Spleen (tissue), 11 donors: ENCODE measurements around the gene CFD. TPM values are rescaled to one million over a fixed set of nuclear protein-coding genes. Genes with fewer than 3 reads are reported as not detected.

Experiments
- DNase-seq: peaks from one replicate; pipeline ENCODE4 v3.0.0-alpha.2; 2020
- H3K27ac ChIP-seq, 8 donors: fragments of 200-600 bp; sonication (generic) in 7 of 8; 1 replicate in 4 of 8; 2 replicates in 4 of 8; pipeline versions ENCODE4 v1.5.0 to v1.8.0; 2016 to 2021; ENCODE audit warnings: inconsistent platforms in 4 of 8, mild to moderate bottlenecking in 4 of 8, moderate library complexity in 1 of 8
- H3K27me3 ChIP-seq, 7 donors: fragments of 200-600 bp; sonication (generic) in 6 of 7; replicated peaks in 1 of 7; 1 replicate in 4 of 7; 2 replicates in 3 of 7; pipeline versions ENCODE4 v1.5.0 to v1.8.0; 2016 to 2021; ENCODE audit warnings: inconsistent platforms in 3 of 7, mild to moderate bottlenecking in 1 of 7
- H3K36me3 ChIP-seq, 6 donors: fragments of 200-600 bp; sonication (generic) in 5 of 6; 1 replicate in 4 of 6; 2 replicates in 2 of 6; pipeline versions ENCODE4 v1.5.0 to v1.8.0; 2016 to 2021; ENCODE audit warnings: inconsistent platforms in 2 of 6
- H3K4me1 ChIP-seq, 6 donors: fragments of 200-600 bp; sonication (generic) in 5 of 6; 1 replicate in 3 of 6; 2 replicates in 3 of 6; pipeline versions ENCODE4 v1.5.0 to v1.8.0; 2016 to 2021; ENCODE audit warnings: inconsistent platforms in 3 of 6
- H3K4me3 ChIP-seq, 8 donors: fragments of 200-600 bp; sonication (generic) in 7 of 8; 1 replicate in 4 of 8; 2 replicates in 4 of 8; pipeline versions ENCODE4 v1.5.0 to v1.8.0; 2016 to 2021; ENCODE audit warnings: inconsistent platforms in 4 of 8, mild to moderate bottlenecking in 4 of 8, moderate library complexity in 2 of 8
- H3K9me3 ChIP-seq, 8 donors: fragments of 200-600 bp; sonication (generic) in 7 of 8; 1 replicate in 4 of 8; 2 replicates in 4 of 8; pipeline versions ENCODE4 v1.5.0 to v1.8.0; 2016 to 2021; ENCODE audit warnings: inconsistent platforms in 4 of 8
- CTCF ChIP-seq, 11 experiments: fragments of 200-600 bp in 7 of 11; fragments of 450-650 bp in 4 of 11; sonication (generic) in 4 of 11; IDR thresholded peaks in 8 of 11; conservative IDR thresholded peaks in 3 of 11; 1 replicate in 7 of 11; 2 replicates in 4 of 11; pipeline versions ENCODE4 v1.4.0 to v1.8.0; 2016 to 2021; ENCODE audit warnings: antibody characterized with exemption in 11 of 11, inconsistent platforms in 4 of 11, mild to moderate bottlenecking in 1 of 11
- POLR2A ChIP-seq, 3 donors: fragments of 450-650 bp; IDR thresholded peaks; one replicate each; pipeline ENCODE4 v1.5.1; 2017; ENCODE audit warnings: antibody characterized with exemption in 3 of 3, mild to moderate bottlenecking in 1 of 3
- POLR2AphosphoS5 ChIP-seq, 3 donors: sonication (generic); formaldehyde crosslinking; IDR thresholded peaks; one replicate each; pipeline ENCODE4 v1.5.1; 2017; ENCODE audit warnings: antibody characterized with exemption in 3 of 3
- WGBS, 5 donors: extraction: QIAGEN DNeasy Blood & Tissue Kit in 3 of 5; methylation state at CpG; one replicate each; pipeline versions ENCODE4 v1.1.5 to v1.1.7; 2013 to 2018; 5-methylcytosine and 5-hydroxymethylcytosine counted together
- intact Hi-C: fragments of 100-400 bp; cut with DNase I; formaldehyde crosslinking; loops from one replicate; pipeline ENCODE4 v1.15.0; 2023; ENCODE audit warnings: low total_unique reads
- polyA plus RNA-seq, 3 donors: library from polyadenylated mRNA; stranded (reverse); fragments of 200-250 nt; gene quantifications; one replicate each; pipeline ENCODE4 v1.2.1, GENCODE V29; 2013
- total RNA-seq, 7 donors: library from RNA; depleted of rRNA in 3 of 7; stranded (reverse); fragments of >200 nt in 3 of 7; fragmentation: NEBNext Ultra II Directional in 4 of 7; extraction: Animal tissue kit (Norgen Biotek cat#: 25700) in 4 of 7; gene quantifications; one replicate each; pipeline versions ENCODE4 v1.1.0 to v1.2.1, GENCODE V29; 2016 to 2021
- donor health status: healthy with polysubstance abuse.
- donor health status: DM: no; HTN: no; CAD: no; lungs with moderate emphysema.
- donor health status: DM: no; HTN: no; CAD: no.
- donor health status: Bipolar disorder and iron deficiency.
- donor health status: healthy.
- donor health status: DM: no; HTN: no; CAD: no.
- donor health status: DM: yes; HTN: yes; CAD: no.

CFD gene
- total and polyA plus RNA-seq, 10 donors, result 6.6 to 59.5 (median 24.2) TPM

DNA sequence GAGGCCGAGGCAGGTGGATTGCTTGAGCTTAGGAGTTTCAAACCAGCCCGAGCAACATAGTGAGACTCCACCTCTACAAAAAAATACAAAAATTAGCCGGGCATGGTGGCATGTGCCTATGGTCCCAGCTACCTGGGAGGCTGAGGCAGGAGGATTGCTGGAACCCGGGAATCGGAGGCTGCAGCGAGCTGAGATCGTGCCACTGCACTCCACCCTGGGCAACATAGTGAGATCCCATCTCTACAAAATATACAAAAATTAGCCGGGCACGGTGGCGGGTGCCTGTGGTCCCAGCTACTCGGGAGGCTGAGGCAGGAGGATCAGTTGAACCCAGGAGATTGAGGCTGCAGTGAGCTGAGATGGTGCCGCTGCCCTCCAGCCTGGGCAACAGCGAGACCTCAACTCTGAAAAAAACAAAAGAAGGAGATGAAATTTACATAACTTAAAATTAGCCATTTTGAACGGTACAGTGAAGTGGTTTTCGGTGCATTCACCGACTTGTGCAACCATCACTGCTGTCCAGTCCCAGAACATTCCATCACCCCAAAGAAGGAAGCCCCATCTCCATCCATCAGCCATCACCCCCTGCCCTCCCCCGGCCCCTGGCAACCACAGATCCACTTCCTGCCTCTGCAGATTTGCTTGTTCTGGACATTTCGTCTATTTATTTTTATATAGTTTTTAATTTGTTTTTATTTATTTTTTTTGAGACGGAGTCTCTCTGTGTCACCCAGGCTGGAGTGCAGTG, 33.4 kb upstream of the CFD start:
- TF ChIP-seq POLR2A (IDR thresholded peaks at IDR 0.05) (no peak), POLR2AphosphoS5 (IDR thresholded peaks at IDR 0.05) (no peak), CTCF (IDR thresholded peaks at IDR 0.05 in 8 of 11, conservative IDR thresholded peaks at IDR 0.05 in 3 of 11) (no peak)
- 63 to 75% (median 68%) methylated on average over 18 to 19 of the region's 19 CpGs for WGBS, 5 donors
- peaks cover 0 to 79% (median 30%) of the 10 kb centered on the region in 6 donors for H3K4me1 ChIP-seq
- H3K4me3 ChIP-seq, result no peak overlapping the region
- H3K27ac ChIP-seq, result no peak overlapping the region
- intact Hi-C loops, result no loop called here
- H3K36me3 ChIP-seq, result no peaks in the 10 kb centered on the region
- H3K27me3 ChIP-seq, result peaks cover 0 to 64% (median 31%) of the 10 kb centered on the region in 7 donors
- no peaks in the 10 kb centered on the region for H3K9me3 ChIP-seq
- no peak for DNase-seq

GRCh38 chr19:827314-827709, 32.2 kb upstream of the CFD start:
- Histone ChIP-seq H3K36me3 (no peaks in the 10 kb centered on the region), H3K4me3 (no peak overlapping the region), H3K4me1 (peaks cover 0 to 77% (median 20%) of the 10 kb centered on the region in 6 donors), H3K9me3 (no peaks in the 10 kb centered on the region), H3K27me3 (peaks cover 0 to 63% (median 18%) of the 10 kb centered on the region in 7 donors), H3K27ac (peak overlapping the region in 1 of 8 donors; percentile 31)
- no peak for DNase-seq
- TF ChIP-seq POLR2AphosphoS5 (IDR thresholded peaks at IDR 0.05), result no peak
- intact Hi-C loops, result no loop called here
- WGBS, 5 donors, result 72 to 92% (median 83%) methylated on average over 11 of the region's 11 CpGs

GRCh38 chr19:827710-828321, 31.6 kb upstream of the CFD start, which contains the start of gene AZU1:
Gene AZU1 (plus strand): TSS chr19:827837. CDS start chr19:827847, 10 bp downstream.
- intact Hi-C loops, result no loop called here
- Histone ChIP-seq H3K27ac (peak within 1 kb of the TSS in 3 of 8 donors; percentile 24 to 31 (median 30)), H3K4me3 (no peak within 1 kb of the TSS), H3K27me3 (peaks cover 0 to 58% (median 13%) of the 10 kb centered on the region in 7 donors), H3K4me1 (peaks cover 0 to 72% (median 16%) of the 10 kb centered on the region in 6 donors), H3K36me3 (no peaks in the 10 kb centered on the region), H3K9me3 (no peaks in the 10 kb centered on the region)
- WGBS, 5 donors, result 33 to 60% (median 49%) methylated on average over 10 to 33 of the region's 33 CpGs
- peak; percentile 81 for DNase-seq
- TF ChIP-seq CTCF (IDR thresholded peaks at IDR 0.05 in 8 of 11, conservative IDR thresholded peaks at IDR 0.05 in 3 of 11) (no peak), POLR2AphosphoS5 (IDR thresholded peaks at IDR 0.05) (peak; percentile 30 to 80 (median 36)), POLR2A (IDR thresholded peaks at IDR 0.05) (no peak)

DNA sequence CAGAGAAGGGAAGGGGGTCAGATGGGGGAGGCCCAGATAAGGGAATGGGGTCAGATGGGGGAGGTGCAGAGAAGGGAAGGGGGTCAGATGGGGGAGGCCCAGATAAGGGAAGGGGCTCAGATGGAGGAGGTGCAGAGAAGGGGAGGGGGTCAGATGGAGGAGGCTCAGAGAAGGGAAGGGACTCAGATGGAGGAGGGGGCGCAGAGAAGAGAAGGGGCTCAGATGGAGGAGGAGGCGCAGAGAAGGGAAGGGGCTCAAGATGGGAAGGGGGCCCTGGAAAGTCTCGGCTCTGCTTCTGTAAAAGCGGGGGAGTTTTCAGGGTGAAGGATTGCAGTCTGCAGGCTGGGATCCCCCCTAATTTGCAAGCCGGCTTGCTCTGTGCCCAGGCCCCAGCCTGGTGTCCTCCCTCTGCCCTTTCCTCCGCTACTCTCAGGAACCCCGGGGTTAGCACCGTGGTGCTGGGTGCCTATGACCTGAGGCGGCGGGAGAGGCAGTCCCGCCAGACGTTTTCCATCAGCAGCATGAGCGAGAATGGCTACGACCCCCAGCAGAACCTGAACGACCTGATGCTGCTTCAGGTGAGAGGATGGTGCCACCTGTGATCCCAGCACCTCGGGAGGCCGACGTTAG, 30.2 kb upstream of the CFD start:
- Histone ChIP-seq H3K27me3 (peaks cover 0 to 45% (median 5%) of the 10 kb centered on the region in 7 donors), H3K27ac (no peak overlapping the region), H3K9me3 (no peaks in the 10 kb centered on the region), H3K36me3 (no peaks in the 10 kb centered on the region), H3K4me1 (peaks cover 0 to 62% (median 15%) of the 10 kb centered on the region in 6 donors), H3K4me3 (no peak overlapping the region)
- DNase-seq, result peak; percentile 30
- 53 to 77% (median 68%) methylated on average over 14 to 18 of the region's 18 CpGs for WGBS, 5 donors
- intact Hi-C loops, result no loop called here
- no peak for TF ChIP-seq POLR2AphosphoS5 (IDR thresholded peaks at IDR 0.05)
- TF ChIP-seq POLR2A (IDR thresholded peaks at IDR 0.05), result no peak
- TF ChIP-seq CTCF (IDR thresholded peaks at IDR 0.05 in 8 of 11, conservative IDR thresholded peaks at IDR 0.05 in 3 of 11), result no peak
